HepG2 (cell line): ENCODE data around the gene PROCR.

Experiments used
- DNMT1 ChIP-seq: sonication (generic); formaldehyde crosslinking; IDR thresholded peaks from 2 replicates; pipeline ENCODE4 v1.5.1; 2020; ENCODE audit warnings: mild to moderate bottlenecking, missing genetic modification reagents
- ZNF550 ChIP-seq: sonication (generic); formaldehyde crosslinking; IDR thresholded peaks from 2 replicates; pipeline ENCODE4 v1.4.0; 2020; ENCODE audit warnings: mild to moderate bottlenecking, missing genetic modification reagents, borderline replicate concordance

GRCh38 chr20:35226126-35226883 is 54.4 kb downstream of the PROCR start, which contains the start of gene MMP24:
- TF ChIP-seq ZNF550 (CRISPR knock-in tag), result no peak
- TF ChIP-seq DNMT1, result no peak
